Smooth muscle cell (in vitro differentiated cells): ENCODE data around the gene CLASRP. TPM values are rescaled to one million over a fixed set of nuclear protein-coding genes. Genes with fewer than 3 reads are reported as not detected.
A peak's percentile ranks its signal among the peaks of the same experiment; 100 is the strongest.

Experiments
- DNase-seq: peaks from one replicate; lab custom pipeline; 2025; ENCODE audit not compliant: unreplicated experiment; lab: John Stamatoyannopoulos, UW
- H2AFZ ChIP-seq: fragments of 200-600 bp; sonication (generic); 2 replicates; pipeline ENCODE4 v1.6.0; 2016; ENCODE audit warnings: antibody characterized with exemption, low read depth, mild to moderate bottlenecking
- H3F3A ChIP-seq: fragments of 200-600 bp; sonication (generic); 2 replicates; pipeline ENCODE4 v1.6.0; 2017; ENCODE audit warnings: antibody characterized with exemption, low read depth
- H3K27ac ChIP-seq: fragments of 200-600 bp; sonication (generic); 2 replicates; pipeline ENCODE4 v1.5.1; 2016; ENCODE audit warnings: low read depth, mild to moderate bottlenecking
- H3K27me3 ChIP-seq: fragments of 200-600 bp; sonication (generic); 2 replicates; pipeline ENCODE4 v1.6.1; 2016; ENCODE audit warnings: low read depth, mild to moderate bottlenecking
- H3K36me3 ChIP-seq: fragments of 200-600 bp; sonication (generic); 2 replicates; pipeline ENCODE4 v1.5.1; 2016; ENCODE audit warnings: low read depth
- H3K4me1 ChIP-seq: fragments of 200-600 bp; sonication (generic); 2 replicates; pipeline ENCODE4 v1.5.1; 2016; ENCODE audit warnings: low read depth
- H3K4me2 ChIP-seq: fragments of 200-600 bp; sonication (generic); 2 replicates; pipeline ENCODE4 v1.6.0; 2016; ENCODE audit warnings: mild to moderate bottlenecking
- H3K4me3 ChIP-seq: fragments of 200-600 bp; sonication (generic); 2 replicates; pipeline ENCODE4 v1.5.1; 2016; ENCODE audit warnings: mild to moderate bottlenecking
- H3K79me2 ChIP-seq: fragments of 200-600 bp; sonication (generic); 2 replicates; pipeline ENCODE4 v1.6.0; 2016; ENCODE audit warnings: low read depth, mild to moderate bottlenecking
- H3K9ac ChIP-seq: fragments of 200-600 bp; sonication (generic); 2 replicates; pipeline ENCODE4 v1.6.0; 2016; ENCODE audit warnings: low read depth
- H3K9me3 ChIP-seq: fragments of 200-600 bp; sonication (generic); replicated peaks from 2 replicates; pipeline ENCODE4 v1.5.1; 2016; ENCODE audit warnings: low read depth
- H4K20me1 ChIP-seq: fragments of 200-600 bp; sonication (generic); 2 replicates; pipeline ENCODE4 v1.6.0; 2016; ENCODE audit warnings: low read depth
- WGBS: methylation state at CpG from one replicate; pipeline ENCODE4 v1.1.7; 2016; ENCODE audit warnings: low lambda C conversion rate; 5-methylcytosine and 5-hydroxymethylcytosine counted together
- polyA plus RNA-seq: library from polyadenylated mRNA; unstranded; fragments of >200 nt; fragmentation: Nextera tagmentation; extraction: Ambion mirVana; gene quantifications from 2 replicates; pipeline ENCODE4 v1.2.1, GENCODE V29; 2016
- total RNA-seq: library from RNA; depleted of rRNA; stranded (reverse); fragments of >200 nt; gene quantifications from 2 replicates; pipeline ENCODE4 v1.2.3, GENCODE V29; 2014
- TF ChIP-seq, protein P1 (sequence below): fragments of 200-600 bp; sonication (generic); IDR thresholded peaks from 2 replicates; pipeline ENCODE4 v1.5.1; 2017; ENCODE audit warnings: borderline replicate concordance, mild to moderate bottlenecking, antibody characterized with exemption; ENCODE audit not compliant: insufficient read depth, poor library complexity, severe bottlenecking

Gene CLASRP
- total and polyA plus RNA-seq, 2 experiments from 2014 or later = 24.3 to 34.6 TPM

DNA sequence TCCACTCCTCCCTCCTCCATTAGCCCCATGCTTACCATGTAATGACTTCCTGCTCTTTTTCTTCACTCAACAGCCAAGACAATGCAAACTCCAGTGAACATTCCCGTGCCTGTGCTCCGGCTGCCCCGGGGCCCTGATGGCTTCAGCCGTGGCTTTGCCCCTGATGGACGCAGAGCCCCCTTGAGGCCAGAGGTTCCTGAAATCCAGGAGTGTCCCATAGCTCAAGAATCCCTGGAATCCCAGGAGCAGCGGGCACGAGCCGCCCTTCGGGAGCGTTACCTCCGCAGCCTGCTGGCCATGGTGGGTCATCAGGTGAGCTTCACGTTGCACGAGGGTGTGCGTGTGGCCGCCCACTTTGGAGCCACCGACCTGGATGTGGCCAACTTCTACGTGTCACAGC lies 51.2 kb downstream of the CLASRP start:
- no peak overlapping the region for H3K27ac ChIP-seq
- no peaks in the 10 kb centered on the region for H3K9me3 ChIP-seq
- DNase-seq = no peak
- H2AFZ ChIP-seq = no peak overlapping the region
- peaks cover 10% of the 10 kb centered on the region for H3K4me1 ChIP-seq
- no peaks in the 10 kb centered on the region for H3K36me3 ChIP-seq
- no peaks in the 10 kb centered on the region for H3K27me3 ChIP-seq
- WGBS = 91% methylated on average over 17 of the region's 17 CpGs
- peaks cover 25% of the 10 kb centered on the region for H3K79me2 ChIP-seq
- no peak overlapping the region for H3K9ac ChIP-seq
- peaks cover 8% of the 10 kb centered on the region for H3F3A ChIP-seq
- no peak overlapping the region for H3K4me2 ChIP-seq
- peaks cover 20% of the 10 kb centered on the region for H4K20me1 ChIP-seq
- H3K4me3 ChIP-seq = no peak overlapping the region
- TF ChIP-seq, protein P1, sequence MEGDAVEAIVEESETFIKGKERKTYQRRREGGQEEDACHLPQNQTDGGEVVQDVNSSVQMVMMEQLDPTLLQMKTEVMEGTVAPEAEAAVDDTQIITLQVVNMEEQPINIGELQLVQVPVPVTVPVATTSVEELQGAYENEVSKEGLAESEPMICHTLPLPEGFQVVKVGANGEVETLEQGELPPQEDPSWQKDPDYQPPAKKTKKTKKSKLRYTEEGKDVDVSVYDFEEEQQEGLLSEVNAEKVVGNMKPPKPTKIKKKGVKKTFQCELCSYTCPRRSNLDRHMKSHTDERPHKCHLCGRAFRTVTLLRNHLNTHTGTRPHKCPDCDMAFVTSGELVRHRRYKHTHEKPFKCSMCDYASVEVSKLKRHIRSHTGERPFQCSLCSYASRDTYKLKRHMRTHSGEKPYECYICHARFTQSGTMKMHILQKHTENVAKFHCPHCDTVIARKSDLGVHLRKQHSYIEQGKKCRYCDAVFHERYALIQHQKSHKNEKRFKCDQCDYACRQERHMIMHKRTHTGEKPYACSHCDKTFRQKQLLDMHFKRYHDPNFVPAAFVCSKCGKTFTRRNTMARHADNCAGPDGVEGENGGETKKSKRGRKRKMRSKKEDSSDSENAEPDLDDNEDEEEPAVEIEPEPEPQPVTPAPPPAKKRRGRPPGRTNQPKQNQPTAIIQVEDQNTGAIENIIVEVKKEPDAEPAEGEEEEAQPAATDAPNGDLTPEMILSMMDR = no peak

DNA sequence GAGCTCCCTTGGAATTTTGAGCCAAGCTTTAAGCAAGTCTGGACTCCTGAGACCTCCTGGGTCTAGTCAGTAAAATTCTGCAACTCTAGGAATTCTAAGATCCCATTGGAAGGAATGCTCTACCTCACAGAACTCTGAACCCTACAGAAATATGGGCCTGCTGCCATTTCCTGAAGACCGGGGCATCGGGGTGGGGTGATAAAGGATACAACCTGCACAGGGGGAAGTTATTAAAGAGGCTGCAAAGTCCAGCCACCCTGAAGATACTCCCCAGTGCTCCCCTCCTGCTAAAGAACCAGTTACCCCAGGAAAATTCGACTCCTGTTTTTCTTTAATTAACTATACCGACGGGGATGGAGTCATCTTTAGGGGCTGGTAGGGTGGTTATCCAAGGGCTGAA lies 51.8 kb downstream of the CLASRP start:
- Histone ChIP-seq H3K36me3 (no peaks in the 10 kb centered on the region), H3K79me2 (peaks cover 31% of the 10 kb centered on the region), H3F3A (peaks cover 8% of the 10 kb centered on the region), H3K4me3 (no peak overlapping the region), H2AFZ (no peak overlapping the region), H3K9me3 (no peaks in the 10 kb centered on the region), H3K27ac (peak overlapping the region; percentile 2), H4K20me1 (peaks cover 26% of the 10 kb centered on the region), H3K4me2 (peak overlapping the region; percentile 70), H3K27me3 (no peaks in the 10 kb centered on the region), H3K9ac (no peak overlapping the region), H3K4me1 (peaks cover 10% of the 10 kb centered on the region)
- no peak for DNase-seq
- WGBS = 86% methylated on average over 5 of the region's 5 CpGs
- TF ChIP-seq, protein P1 = no peak

DNA sequence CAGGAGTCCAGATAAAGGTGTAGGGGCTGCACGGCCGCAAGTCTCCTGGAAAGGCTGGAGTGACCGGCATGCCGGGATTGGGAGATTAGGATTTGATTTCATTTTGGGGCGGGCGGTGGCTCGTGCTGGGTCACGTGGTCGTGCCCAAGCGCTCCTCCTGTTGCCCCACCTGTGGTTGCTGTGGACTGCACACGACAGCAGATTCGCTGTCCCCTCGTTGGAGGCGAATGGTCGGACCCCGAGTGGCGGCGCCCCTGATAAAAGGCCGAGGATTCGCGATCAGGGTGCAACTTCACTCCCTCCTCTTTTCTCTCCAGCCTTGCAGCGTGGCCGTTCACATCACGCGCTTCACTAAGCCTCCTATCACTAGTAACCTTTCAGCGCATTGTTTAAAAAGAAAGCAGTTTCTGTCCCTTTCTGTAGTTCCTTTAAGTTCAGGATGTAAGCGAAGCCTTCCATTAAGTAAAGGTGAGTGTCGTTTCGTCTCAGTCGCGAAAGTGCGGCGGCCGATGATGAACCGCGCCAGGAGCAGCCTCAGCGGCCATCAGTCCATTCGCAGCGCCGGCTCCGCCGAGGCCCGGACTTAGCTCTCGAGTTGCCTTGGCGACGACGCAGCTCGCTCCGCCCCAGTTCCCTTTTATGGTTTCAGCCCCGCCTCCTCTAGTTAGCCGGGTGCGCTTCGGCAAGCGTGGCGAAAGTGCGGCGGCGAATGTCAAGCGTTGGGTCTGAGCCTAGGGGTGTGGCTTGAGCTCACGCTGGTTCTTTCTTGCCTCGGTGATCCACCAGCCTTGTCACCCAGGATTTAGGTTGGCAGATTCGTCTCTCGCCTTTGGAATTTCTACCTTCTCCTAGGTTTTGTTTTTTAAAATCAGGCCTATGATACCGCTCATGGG lies 52.4 kb downstream of the CLASRP start:
- Histone ChIP-seq H4K20me1 (peaks cover 29% of the 10 kb centered on the region), H3K4me2 (peak overlapping the region; percentile 93), H3K36me3 (no peaks in the 10 kb centered on the region), H3K4me3 (peak overlapping the region; percentile 96), H3K27me3 (no peaks in the 10 kb centered on the region), H3K9ac (peak overlapping the region; percentile 99), H3K9me3 (no peaks in the 10 kb centered on the region), H3K27ac (peak overlapping the region; percentile 99), H2AFZ (peak overlapping the region; percentile 76), H3F3A (peaks cover 8% of the 10 kb centered on the region), H3K4me1 (peaks cover 10% of the 10 kb centered on the region), H3K79me2 (peaks cover 38% of the 10 kb centered on the region)
- TF ChIP-seq, protein P1 = no peak
- 20% methylated on average over 63 of the region's 64 CpGs for WGBS
- DNase-seq = peak; percentile 91
